Lower leg skin (tissue), 4 donors: ENCODE results near the gene AQP2. TPM values are rescaled to one million over a fixed set of nuclear protein-coding genes. Genes with fewer than 3 reads are reported as not detected.

ENCODE experiments used
- DNase-seq, 2 donors: peaks; one replicate each; pipeline ENCODE4 v3.0.0-alpha.2; 2019; ENCODE audit warnings: low spot score in 2 of 2
- H3K4me3 ChIP-seq: fragments of 200-600 bp; sonication (generic); 2 replicates; pipeline ENCODE4 v1.5.1; 2017; ENCODE audit warnings: mild to moderate bottlenecking, low read depth; ENCODE audit not compliant: poor library complexity, severe bottlenecking
- CTCF ChIP-seq, 3 donors: fragments of 450-650 bp; IDR thresholded peaks; one replicate each; pipeline ENCODE4 v1.5.1; 2016; ENCODE audit warnings: antibody characterized with exemption in 3 of 3, mild to moderate bottlenecking in 3 of 3, moderate library complexity in 2 of 3
- POLR2A ChIP-seq, 2 donors: fragments of 450-650 bp; IDR thresholded peaks; one replicate each; pipeline ENCODE4 v1.6.1; 2016 to 2017; ENCODE audit warnings: antibody characterized with exemption in 2 of 2, mild to moderate bottlenecking in 1 of 2, moderate library complexity in 1 of 2
- WGBS, 2 donors: methylation state at CpG; one replicate each; pipeline ENCODE4 v1.1.5; 2018; 5-methylcytosine and 5-hydroxymethylcytosine counted together
- intact Hi-C: fragments of 100-400 bp; cut with DNase I; formaldehyde crosslinking; loops from one replicate; pipeline ENCODE4 v1.15.0; 2023; ENCODE audit warnings: low total_unique reads
- total RNA-seq, 4 donors: library from RNA; depleted of rRNA; stranded (reverse); fragments of >200 nt; gene quantifications; one replicate each; pipeline ENCODE4 v1.1.0, GENCODE V29; 2016

Gene AQP2
- total RNA-seq, 4 donors from 2014 or later, result 0.36 TPM; not detected in 3

GRCh38 chr12:49917166-49917787, 33.3 kb upstream of the AQP2 start:
- H3K4me3 ChIP-seq, result no peak overlapping the region
- no peak for DNase-seq
- WGBS, 2 donors, result 62 to 73% methylated on average over 12 of the region's 12 CpGs
- TF ChIP-seq CTCF (IDR thresholded peaks at IDR 0.05), result no peak
- TF ChIP-seq POLR2A (IDR thresholded peaks at IDR 0.05), result no peak
- intact Hi-C loops, result no loop called here

GRCh38 chr12:49917788-49918173, 32.8 kb upstream of the AQP2 start:
- no peak overlapping the region for H3K4me3 ChIP-seq
- intact Hi-C loops, result no loop called here
- DNase-seq, result no peak
- TF ChIP-seq CTCF (IDR thresholded peaks at IDR 0.05) (no peak), POLR2A (IDR thresholded peaks at IDR 0.05) (no peak)
- 85 to 86% methylated on average over 5 of the region's 5 CpGs for WGBS, 2 donors

- DNase-seq, result no peak
- H3K4me3 ChIP-seq, result no peak overlapping the region
- intact Hi-C loops, result no loop called here
- TF ChIP-seq POLR2A (IDR thresholded peaks at IDR 0.05) (no peak), CTCF (IDR thresholded peaks at IDR 0.05) (no peak)
- WGBS, 2 donors, result 68 to 69% methylated on average over 12 of the region's 12 CpGs
These were observed 30.2 kb upstream of the AQP2 start for GRCh38 chr12:49920241-49920914.

- 90 to 92% methylated on average over 3 of the region's 3 CpGs for WGBS, 2 donors
These were observed 29.6 kb upstream of the AQP2 start for GRCh38 chr12:49920915-49921286.

GRCh38 chr12:49921299-49921698, 29.2 kb upstream of the AQP2 start:
- H3K4me3 ChIP-seq, result no peak overlapping the region
- 74 to 88% methylated on average over 3 of the region's 3 CpGs for WGBS, 2 donors

More at GRCh38 chr12:49920915-49921286, 29.6 kb upstream of the AQP2 start:
- no peak for DNase-seq
- no peak overlapping the region for H3K4me3 ChIP-seq
- intact Hi-C loops, result no loop called here
- TF ChIP-seq CTCF (IDR thresholded peaks at IDR 0.05) (no peak), POLR2A (IDR thresholded peaks at IDR 0.05) (no peak)

More at GRCh38 chr12:49921299-49921698, 29.2 kb upstream of the AQP2 start:
- TF ChIP-seq CTCF (IDR thresholded peaks at IDR 0.05) (no peak), POLR2A (IDR thresholded peaks at IDR 0.05) (no peak)
- intact Hi-C loops, result no loop called here
- DNase-seq, result no peak
